ENCODE data around the gene CDK3.

CDK3 gene

DNA sequence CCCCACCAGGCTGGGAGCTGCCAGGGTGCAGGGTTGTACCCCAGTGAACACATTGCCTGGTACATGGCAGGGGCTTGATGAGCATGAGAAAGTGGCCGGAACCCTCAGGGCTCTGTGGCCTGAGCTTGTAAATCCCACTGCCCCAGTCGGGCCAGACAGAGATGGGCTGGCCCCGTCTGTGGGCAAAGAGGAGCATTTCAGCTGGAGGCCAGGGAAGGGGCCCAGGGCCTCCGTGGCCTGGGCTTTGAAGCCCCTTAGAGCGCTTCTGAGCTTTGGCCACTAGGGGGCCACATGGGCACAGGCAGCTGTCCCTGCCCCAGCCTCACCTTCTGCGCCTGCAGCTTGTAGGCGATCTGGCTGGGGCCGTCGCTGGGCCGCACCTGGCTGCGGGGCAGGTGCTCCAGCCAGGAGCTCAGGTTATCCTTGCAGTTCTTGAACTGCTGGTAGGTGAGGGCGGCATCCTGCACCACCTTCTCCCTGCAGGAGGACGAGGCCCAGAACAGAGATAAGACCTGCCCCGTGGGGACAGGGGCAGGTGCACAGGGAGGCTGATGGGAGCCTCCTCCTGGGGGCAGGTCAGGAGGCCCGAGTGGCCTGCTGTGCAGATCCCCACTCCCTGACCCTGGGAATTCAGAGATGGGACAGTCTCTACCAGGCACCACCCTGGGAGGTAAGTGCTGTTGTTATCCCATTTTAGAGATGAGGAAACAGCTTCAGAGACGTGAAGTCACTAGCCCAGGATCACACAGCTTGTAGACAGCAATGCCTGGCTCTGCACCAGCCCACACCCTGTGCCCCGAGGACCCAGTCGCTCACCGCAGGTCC lies 13.7 kb downstream of the CDK3 start:
- peak; percentile 84 for DNase-seq (ENCODE audit: low spot score)

DNA sequence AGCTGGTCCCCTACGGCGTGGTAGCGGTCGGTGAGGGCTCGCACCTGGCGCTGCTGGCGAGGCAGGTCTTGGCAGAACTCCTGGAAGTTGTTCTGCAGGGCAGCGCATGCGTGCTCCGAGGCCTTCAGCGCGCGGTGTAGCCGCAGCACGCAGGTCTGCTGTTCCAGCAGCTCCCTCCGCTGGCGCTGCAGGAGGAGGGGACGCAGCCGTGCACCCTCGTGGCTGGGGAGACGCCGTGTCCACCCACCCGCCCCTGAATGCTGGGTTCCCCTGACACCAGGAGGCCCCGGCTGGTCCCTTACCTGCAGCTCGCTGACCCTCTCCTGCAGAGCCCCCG lies 14.2 kb downstream of the CDK3 start:
- no peak for DNase-seq (ENCODE audit: low spot score)

DNA sequence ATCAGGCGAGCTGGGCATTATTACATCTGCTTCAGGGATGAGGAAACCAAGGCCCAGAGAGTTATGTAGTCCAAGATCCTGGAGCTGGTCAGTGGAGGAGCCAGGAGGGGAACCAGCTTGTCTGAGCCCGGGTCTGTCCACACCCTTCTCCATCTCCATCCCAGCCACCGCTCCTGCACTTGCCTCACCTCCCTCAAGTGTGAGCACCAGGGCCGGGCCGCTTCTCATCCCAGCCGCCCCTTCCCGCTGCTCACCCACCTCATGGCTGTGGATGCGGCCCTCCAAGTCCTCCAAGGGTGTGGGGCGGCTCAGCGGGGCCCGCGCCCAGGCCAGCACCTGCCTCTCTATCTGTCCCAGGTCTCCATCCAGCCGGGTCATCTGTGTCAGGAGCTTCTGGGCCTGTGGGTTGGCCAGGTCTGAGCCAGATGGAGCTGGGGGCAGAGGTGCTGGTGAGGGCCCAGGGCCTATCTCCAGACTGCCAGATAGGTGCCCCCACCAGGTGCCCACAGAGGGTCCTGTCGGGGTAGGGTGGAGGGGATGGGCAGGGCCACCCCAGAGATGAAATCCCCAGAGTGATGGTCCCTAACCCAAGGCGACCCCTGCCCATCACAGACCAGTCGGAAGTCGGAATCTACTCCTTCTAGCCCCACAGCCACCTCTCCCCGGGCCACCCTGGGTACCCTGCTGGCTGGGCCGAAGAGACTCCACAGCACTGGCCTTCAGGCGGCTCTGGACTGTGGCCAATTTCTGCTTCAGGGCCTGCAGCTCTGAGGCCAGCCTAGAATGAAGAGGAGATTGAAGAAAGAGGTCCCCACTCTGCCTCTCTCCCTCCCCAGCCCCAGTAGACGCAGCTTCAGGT lies 17.1 kb downstream of the CDK3 start:
- no peak for DNase-seq (ENCODE audit: low spot score)

DNA sequence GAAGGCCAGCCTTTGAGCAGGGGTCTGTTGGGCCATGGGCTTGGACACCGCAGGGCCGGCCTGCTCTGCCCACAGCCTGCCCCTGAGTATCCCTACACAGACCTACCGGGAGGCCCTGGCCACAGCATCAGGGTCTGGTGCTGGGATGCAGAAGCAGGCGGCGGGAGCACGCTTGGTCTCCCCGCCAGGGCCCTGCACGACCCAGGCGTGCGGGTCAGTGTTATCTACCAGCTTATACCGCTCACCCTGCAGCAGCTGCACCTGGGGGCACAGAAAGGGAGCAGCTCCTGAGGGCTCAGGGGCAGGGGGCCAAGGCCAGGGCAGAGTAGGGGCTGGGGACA lies 17.7 kb downstream of the CDK3 start:
- no peak for DNase-seq (ENCODE audit: low spot score)

DNA sequence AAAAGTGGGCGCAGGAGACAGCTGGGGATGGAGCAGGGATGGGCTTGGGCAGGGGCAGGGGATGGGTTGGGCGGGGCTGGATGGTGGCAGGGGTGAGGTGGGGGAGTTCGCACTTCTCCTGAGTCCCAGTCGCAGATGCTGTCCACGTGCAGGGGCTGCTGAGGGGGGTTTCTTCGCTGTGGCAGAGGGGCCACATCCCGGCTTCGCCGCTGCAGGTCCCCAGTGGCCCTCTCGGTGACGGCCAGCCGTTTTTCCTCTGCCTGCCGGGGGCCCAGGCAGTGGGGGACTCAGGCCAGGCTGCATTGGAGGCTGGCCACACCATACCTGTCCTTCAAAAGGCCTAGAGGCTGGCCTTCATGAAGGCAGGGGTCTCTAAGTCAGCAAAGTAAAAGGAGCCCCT lies 18.1 kb downstream of the CDK3 start:
- DNase-seq (ENCODE audit: low spot score), result no peak

DNA sequence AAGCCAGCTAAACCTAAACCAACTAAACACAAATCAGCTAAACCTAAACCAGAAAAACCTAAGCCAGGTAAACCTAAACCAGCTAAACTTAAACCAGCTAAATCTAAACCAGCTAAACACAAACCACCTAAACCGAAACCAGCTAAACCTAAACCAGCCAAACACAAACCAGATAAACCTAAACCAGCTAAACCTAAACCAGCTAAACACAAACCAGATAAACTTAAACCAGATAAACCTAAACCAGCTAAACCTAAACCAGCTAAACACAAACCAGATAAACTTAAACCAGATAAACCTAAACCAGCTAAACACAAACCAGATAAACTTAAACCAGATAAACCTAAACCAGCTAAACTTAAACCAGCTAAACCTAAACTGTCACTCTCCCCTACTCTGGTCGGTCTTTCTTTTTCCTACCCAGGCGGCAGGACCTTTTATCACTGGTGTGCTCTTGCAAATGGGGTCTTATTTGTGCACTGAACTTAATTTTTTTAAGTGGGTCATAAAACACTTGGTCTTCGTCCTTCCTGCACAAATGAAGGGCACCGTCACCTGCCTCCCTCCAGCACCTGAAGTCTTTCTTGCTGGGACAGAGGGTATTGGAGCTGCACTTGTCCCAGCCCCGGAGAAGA lies 19.3 kb downstream of the CDK3 start:
- no peak for DNase-seq (ENCODE audit: low spot score)

DNA sequence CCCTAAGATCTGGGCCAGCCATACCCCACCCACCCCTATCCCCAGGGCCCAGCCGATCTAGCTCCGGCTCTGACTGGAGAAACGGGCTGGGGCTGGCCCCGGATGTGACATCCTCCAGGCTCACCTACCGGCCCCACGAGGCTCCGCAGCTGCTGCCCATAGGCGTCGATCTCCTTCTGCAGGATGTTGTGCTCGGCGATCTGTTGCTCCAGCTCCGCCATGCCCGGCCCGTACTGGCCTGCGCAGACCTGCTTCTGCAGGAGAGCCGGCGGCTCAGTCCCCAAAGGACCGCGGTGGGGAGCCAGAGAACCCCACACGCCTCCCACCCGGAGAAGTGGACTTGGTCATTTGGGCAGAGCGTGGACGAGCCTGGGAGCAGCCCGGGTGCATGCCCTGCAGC lies 21.6 kb downstream of the CDK3 start:
- no peak for DNase-seq (ENCODE audit: low spot score)

DNA sequence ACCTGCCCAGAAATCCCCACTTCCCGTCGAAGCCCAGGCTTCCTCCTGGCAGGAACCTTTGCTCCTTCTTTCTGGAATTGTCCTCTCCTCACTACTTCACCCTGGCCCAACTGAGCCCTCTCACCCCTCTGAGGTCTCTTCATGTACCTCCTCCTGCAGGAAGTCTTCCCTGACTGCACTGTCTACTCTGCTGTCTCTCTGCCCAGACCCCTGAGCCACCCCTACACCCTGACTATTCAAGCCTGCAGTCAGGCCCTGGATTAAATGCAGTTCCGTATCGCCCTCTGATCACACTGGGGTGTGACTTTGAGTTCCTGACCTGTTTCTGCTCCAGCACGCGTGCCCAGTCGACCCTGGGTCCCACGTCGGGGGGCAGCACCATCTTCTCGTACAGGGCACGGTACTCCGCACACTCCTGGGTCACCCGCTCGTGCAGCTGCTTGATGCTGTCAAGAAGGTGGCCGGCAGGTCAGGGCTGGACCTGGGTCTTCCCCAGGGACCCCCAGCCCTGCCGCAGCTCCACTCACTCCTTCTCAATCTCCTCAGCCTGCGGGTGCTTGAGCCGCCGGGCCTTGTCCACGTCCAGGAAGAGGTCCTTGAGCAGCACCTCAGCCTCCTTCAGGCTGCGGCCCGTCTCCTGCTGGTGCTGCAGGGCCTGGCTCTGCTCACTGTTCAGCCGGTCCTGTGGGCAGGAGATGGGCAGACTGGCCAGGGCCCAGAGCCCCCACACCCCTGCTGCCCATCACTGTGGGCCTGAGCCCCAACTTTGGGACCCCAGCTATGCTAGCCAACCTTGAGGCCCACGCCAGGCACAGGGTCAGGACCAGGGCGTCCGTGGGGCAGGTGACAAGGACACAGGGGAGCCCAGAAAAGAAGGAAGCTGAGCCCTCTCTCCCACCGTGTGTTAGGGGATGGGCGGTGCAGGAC lies 22.6 kb downstream of the CDK3 start:
- DNase-seq (ENCODE audit: low spot score), result no peak

DNA sequence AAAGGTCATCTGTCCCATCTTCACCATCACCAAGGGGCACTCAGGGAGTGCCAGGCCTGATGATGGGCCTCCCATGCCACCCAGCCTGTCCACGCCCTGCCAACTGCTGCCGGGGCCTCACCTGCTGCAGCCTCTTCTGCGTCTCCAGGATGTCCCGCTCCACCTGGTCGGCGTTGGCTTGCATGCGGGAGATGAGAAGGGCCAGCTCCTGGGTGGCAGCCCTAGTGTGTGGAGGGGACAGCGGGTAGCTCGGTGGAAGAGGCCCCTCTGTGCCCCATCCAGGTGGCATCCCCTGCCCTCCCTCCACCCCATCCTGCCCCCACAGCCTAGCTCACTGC lies 23.2 kb downstream of the CDK3 start:
- no peak for DNase-seq (ENCODE audit: low spot score)

DNA sequence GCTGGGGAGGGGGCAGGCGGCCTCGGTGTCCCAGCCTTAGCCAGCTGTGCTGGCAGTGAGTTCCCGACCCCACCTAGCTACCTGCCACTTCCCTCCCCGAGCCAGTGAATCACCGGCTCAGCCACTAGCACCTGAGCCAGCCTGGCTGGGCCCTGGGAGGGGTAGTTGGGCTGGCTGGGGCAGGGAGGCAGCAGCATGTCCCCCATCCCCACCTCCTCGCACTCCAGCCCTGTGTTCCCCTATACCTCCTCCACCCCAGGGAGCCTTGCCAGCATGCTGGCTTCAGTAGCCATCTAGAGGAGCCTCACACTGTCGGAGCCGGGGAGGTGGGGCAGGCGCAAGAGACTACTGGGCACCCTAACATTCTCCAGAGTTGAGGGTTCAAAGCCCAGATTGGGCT lies 23.7 kb downstream of the CDK3 start:
- DNase-seq (ENCODE audit: low spot score), result no peak

DNA sequence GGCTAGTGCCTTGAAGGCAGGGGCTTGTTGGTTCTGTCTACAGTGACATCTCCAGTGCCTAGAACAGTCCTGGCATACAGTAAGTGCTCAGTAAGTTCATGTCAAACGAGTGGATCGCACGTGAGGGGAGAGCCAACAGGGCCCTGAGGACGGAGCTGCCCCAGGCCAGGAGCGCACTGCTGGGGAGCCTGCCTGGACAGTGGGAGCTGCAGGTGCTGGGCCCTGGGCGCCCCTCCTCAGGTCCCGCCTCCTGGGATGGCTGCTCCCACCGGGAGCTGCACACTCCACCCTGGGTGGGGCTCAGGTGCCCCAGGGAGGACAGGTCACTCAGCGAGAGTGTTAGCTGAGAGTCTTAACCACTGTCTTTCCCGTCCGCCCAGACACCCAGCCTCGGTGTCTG lies 24.6 kb downstream of the CDK3 start:
- DNase-seq (ENCODE audit: low spot score), result no peak

DNA sequence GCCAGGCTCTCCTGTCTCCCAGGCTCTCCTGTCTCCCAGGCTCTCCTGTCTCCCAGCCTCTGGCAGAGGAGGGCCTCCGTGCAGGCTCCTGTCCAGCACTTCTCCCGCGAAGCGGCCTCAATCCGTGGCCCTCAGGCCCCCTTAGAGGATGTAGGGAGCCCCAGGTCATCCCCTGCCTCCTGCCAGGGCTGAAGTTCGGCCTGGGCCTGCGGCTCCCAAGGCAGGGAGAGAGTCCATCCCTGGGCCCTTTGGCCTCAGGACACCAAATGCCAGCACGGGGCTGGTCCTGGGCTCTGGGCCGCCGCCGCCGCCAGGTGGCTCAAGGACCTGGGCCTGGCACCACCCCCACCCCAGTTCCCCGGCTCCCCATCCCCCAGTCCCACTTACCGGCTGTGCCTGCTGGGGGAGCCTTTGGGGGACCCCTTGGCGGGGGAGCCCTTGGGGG lies 26.1 kb downstream of the CDK3 start:
- DNase-seq (ENCODE audit: low spot score), result no peak

DNA sequence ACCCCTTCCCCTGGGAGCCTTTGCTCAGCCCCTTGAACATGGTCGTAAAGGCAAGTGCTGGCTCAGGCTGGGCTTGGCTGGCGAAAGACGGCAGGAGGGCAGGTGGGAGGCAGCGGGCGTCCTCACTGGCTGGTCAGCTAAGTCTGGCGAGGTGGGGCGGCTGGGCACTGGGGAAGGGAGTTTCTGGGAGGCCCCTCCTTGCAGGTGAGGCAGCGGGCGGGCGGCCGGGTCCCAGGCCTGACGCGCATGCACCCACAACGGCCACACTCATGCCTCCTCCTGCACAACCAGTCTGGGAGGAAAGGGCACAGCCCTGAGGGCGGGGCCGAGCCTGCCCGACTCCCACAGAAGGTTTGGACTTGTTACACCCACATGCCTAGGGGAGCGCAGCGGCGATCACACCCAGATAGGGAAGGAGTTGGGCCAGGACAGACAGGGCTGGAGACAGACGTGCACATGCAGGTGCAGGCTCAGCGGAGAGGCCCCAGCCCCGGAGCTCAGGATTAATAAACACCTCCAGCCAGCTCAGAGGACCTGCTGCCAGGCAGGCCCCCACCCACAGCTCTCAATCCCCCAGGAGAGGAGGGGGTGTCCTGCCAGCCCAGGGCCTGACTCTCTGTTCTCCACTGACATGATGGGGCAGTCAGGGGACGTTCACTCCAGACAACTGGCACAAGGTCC lies 26.6 kb downstream of the CDK3 start, which contains the start of gene EVPL:
EVPL (minus strand) TSS at position 148 of the 681 bp plus-strand sequence; CDS start at position 40, 108 bp downstream.
- DNase-seq (ENCODE audit: low spot score), result no peak

DNA sequence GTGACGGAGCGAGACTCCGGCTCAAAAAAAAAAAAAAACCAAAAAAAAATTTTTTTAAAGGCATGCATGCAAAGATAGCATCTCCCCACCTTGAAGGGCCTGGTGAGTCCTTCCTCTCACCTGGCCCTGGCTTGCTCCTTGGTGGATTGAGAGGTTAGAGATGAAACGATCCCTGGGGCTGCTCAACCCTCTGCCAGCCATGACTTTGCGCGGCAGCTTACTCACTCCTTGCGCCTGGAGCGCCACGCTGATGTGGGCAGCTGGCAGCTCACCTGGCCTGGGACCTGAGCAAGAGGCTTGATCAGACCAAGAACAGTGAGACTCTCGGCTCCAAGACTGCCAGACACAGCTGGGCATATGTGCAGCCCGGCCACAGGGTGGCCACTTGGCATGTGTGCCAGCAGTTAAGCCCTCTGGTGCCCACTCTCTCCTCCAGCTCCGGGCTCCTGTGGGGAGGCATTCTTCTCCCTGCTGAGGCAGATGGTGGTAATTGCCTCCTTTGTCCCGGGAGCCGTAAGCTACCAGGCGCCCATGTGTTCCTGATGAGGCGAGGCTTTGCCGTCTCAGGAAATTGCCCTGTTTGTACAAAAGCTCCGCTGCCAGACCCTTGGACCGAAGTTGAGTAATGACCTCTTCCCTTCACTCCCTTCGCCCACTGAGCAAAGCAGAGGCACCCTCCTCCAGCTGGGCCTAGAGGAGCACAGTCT lies 31.6 kb downstream of the CDK3 start:
- no peak for DNase-seq (ENCODE audit: low spot score)

DNA sequence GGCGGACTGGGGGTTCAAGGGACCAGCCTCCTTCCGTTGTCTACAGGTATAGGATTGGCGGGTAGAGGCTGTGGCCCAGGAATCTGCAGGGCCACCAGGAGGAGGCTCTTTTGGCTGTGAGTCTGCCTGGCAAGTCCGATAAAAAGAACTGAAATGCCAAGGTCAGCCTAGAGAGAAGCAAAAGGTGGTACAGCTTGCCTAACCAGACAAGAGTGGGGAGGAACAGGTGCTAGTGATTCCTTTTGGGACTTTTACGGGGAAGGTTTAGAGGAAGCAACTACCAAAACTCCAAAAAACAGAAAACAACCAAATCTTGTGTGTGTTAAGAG lies 32.1 kb downstream of the CDK3 start:
- DNase-seq (ENCODE audit: low spot score), result no peak

DNA sequence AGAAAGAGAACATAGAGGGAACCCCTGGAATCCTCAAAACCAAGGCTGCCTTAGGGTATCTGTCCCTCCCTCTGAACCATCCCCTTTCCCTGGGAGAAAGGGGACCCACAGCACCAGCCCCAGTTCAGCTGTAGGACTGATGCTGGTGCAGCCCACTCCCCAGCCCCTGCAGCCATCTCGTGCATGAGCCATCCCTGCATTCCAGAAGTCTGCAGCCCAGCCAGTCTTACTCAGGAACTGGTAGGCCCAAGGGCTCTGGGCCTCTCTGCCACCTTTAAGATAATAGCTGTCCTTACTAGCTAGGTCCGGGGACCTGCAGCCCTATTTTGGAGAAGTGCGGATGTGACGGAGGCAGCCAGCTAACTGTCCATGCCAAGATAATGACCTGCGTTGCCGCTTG lies 32.5 kb downstream of the CDK3 start:
- DNase-seq (ENCODE audit: low spot score), result no peak

DNA sequence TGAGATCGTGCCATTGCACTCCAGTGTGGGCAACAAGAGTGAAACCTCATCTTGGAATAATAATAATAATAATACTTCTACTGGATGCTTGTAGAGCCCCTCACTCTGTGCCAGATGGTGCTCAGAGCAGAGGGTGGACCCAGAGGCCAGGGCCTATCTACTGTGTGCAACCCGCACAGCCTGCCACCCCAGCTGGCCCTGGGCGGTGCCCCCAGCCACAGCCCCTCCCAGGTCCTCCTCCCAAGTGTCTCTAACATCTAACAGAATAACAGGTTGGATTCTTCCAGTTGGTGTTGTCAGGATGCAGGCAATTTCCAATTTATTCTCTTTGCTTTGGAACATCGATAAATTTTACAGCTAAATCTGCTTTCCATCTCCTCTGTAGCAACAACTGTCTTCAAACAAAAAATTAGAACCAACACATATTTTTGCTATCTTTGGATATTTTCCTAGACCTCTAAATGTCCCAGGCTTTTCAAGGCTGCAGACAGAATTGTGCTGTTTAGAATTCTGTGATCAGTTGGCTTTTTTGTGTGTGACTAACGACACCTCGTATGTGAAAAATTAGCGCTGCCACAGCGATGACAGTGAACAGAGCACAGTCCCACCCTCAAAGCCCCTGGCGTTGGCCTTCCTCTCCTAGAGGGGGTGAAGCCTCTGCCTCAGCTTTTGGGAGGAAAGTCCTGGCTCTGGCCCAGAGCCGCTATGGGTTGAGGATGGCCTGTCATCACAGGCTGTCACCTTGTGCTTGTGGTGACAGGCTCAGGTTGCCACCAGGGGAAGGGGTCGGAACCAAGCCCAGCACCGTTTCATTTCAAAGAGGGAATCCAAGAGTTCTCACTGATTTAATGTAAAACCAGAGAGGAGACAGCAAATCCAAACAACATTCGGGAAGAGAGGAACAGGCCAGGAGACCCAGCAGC lies 34.0 kb downstream of the CDK3 start:
- DNase-seq (ENCODE audit: low spot score), result no peak

DNA sequence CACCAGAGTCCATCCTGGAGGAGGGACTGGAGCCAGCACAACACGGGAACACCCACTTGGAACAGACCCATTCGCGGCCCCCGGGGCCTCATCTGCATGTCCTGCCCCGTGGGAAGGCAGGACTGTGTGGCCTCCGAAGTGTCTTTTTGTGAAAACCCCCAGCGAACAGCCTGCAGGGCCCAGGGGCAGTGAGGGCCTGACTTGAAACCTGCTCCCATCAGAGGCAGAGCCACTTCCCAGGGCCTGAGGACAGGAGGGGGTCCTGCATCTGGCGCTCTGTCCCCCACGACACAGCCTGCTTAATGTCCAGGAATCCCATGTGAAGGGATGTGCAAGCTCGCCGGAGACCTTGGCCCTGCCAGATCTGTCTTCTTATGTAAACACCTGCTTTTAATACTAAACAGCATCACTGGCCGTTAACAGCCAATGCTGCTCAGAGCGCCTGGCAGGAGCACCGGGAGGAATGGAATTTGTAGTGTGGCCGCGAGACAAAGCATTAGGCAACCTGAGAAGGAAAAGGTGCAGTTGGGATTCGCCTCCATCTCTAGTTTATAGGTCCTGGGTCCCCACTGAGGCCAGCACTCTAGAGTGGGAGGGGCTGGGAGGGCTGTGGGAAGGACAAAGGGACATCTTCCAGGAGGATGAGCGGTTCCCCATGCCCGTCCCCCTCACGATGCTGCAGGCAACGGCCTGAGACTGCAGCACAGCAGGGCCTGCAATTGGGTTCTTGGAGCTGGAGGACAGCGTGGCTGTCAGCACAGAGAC lies 36.0 kb downstream of the CDK3 start:
- DNase-seq (ENCODE audit: low spot score), result no peak

DNA sequence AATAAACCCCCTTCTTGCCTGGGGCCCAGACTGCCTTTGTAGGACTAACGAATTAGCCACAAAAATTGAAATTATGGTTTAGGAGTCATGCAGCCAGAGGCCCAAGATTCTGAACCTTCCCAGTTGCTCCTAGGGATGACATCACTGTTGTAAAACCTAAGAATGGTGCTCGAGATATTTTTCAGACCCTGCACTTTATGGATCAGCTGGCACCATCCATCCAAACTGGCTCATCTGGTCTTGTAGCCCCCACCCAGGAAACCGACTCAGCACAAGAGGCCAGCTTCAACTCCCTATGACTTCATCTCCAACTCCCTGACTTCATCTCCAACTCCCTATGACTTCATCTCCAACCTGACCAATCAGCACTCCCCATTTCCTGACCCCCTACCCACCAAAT lies 37.4 kb downstream of the CDK3 start:
- DNase-seq (ENCODE audit: low spot score), result no peak
